Heart left ventricle (tissue), 13 donors: ENCODE measurements around the gene KIF5C.

ENCODE experiments used
- CTCF ChIP-seq, 12 donors: fragments of 200-600 bp; sonication (generic) in 4 of 12; IDR thresholded peaks; one replicate each; pipeline versions ENCODE4 v1.5.0 to v1.8.0; 2018 to 2022; ENCODE audit warnings: antibody characterized with exemption in 12 of 12, mild to moderate bottlenecking in 5 of 12
- POLR2A ChIP-seq, 2 donors: fragments of 450-650 bp; IDR thresholded peaks; one replicate each; pipeline ENCODE4 v1.6.1; 2017; ENCODE audit warnings: antibody characterized with exemption in 2 of 2, mild to moderate bottlenecking in 2 of 2, moderate library complexity in 2 of 2
- donor health status: ischemic (EF 13 %, LVEDD 7.1; RV severe dilation, severe dysfunction).
- donor health status: DM: no; HTN: yes; CAD: no.
- donor health status: DM: no; HTN: no; CAD: no.
- donor health status: ischemic (EF 25% LVEDD 6.9; RV normal size, moderate dysfunction).
- donor health status: ischemic (EF 25% LVEDD 5.7; RV mildly dilated, moderate dysfunction).
- donor health status: ischemic (EF 35%, LVEDD 5.7; RV mildly dilated, moderate dysfunction).
- donor health status: nonischemic (EF 11% LVEDD 7.7; RV severe dilation, severe dysfunction).
- donor health status: DM: yes; HTN: yes; CAD: no.
- donor health status: PGD.
- donor health status: ischemic (EF 29% LVEDD 5.4; RV normal size, mild dysfunction).
- donor health status: nonischemic (EF 23%, LVEDD 6.1; RV moderate dilation, normal function).

DNA sequence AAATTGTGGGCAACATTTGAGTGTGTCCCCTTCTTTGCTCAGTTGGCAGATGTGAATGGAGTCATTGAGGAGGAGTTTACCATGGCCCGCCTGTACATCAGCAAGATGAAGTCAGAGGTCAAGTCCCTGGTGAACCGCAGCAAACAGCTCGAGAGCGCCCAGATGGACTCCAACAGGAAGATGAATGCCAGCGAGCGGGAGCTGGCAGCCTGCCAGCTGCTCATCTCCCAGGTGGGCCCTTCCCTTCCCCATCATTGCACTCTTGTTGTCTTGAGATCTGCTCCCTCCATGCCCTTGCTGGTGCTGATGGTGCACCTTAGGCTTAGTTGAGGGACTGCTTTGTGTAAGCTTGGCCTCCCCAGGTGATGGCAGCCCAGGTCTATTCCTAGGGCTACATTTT lies 115.9 kb downstream of the KIF5C start:
- TF ChIP-seq POLR2A (IDR thresholded peaks at IDR 0.05) (no peak), CTCF (IDR thresholded peaks at IDR 0.05) (no peak)
